ENCODE measurements around the gene TCF15.

GRCh38 chr20:610130-611046, at the start of gene TCF15:
- TF ChIP-seq CTCF (IDR thresholded peaks at IDR 0.05): no peak
- TF ChIP-seq POLR2A (IDR thresholded peaks at IDR 0.05): no peak

All from ovary (tissue), 3 donors.